Measurements from ENCODE around the gene STT3B. TPM values are rescaled to one million over a fixed set of nuclear protein-coding genes. Genes with fewer than 3 reads are reported as not detected.
A peak's percentile ranks its signal among the peaks of the same experiment; 100 is the strongest.
"Not testable (repeated sequence)": the region's sequence is repeated elsewhere in the genome, so short reads cannot be mapped to it uniquely, and the experiment has no call there.

The STT3B gene
- 190 TPM for total RNA-seq

GRCh38 chr3:31532587-31533168 is at the start of gene STT3B:
STT3B (plus strand) TSS chr3:31532925; CDS start chr3:31532999, 74 bp downstream.
- DNase-seq (ENCODE audit: low spot score in 2 of 2) (peak in 1 of 2 donors; percentile 78), FAIRE-seq (no peak)

DNA sequence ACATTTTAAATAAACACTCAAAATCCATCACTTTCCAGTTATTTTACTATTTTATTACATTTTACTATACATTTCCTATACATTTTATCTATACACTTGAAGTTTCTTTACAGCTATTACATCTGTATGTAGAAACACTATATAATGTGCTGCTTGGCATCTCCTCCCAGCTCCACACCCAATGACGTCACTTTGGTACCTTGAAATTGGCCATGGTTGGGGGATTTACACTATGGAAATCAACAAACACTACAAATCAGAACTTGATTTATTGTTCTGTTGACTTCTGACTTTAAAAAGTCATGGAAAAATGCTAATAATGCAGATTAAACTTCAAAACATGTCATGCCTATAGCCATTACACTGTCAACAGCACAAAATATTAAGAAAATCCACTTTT is 48.9 kb upstream of the STT3B start:
- no peak for FAIRE-seq
- DNase-seq (ENCODE audit: low spot score in 2 of 2): no peak

DNA sequence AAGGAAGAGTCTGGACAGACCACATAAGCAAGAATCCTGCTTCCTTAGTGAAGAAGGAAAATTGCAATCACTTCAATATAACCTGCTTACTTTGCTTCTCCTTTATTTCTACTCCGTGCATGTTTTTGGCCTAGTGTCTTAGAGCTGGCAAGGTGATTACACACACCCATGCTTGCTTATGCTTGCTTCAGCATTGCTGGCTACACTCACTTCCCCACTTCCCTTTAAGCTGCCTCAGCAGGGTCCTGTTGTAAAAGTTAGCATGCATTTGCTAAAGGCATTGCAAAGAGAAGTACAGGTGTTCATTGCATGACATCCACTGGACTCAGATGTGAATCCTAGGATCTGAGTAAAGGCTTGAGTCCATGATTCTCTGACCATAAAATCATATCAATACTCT is 47.5 kb upstream of the STT3B start:
- DNase-seq (ENCODE audit: low spot score in 2 of 2): no peak
- FAIRE-seq: no peak

DNA sequence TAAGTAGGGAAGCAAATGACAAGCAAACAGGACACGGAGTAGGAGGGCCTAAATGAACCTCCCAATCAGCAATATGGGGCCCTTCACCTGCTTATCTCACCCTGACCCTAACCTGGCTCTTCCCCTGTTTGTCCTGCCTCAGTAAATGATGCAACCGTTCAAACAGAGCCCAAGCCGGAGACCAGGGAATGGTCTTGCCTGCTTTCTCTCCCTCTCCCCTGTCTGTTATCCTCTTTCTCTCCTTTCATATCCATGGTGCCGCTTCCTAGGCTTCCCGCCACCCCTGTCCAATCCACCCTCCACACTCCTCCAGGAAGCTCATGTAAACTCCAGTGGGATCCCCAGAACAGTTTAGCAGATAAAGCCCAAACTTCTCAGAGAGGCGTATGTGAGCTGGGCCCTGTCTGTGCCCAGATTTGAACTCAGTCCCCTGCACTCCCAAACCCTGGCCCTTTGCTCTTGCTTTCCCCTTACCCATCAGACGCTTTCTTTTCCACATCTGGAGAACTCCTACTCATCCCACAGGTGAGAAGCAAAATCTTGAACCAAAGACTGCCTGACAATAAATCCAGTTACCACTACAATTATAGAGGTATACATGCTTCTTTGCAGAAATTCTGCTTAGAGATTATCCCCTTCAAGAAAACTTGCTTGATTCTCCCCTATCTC is 45.7 kb upstream of the STT3B start:
- FAIRE-seq: no peak
- no peak for DNase-seq (ENCODE audit: low spot score in 2 of 2)

GRCh38 chr3:31488475-31489017 is 44.2 kb upstream of the STT3B start:
- FAIRE-seq: no peak
- no peak for DNase-seq (ENCODE audit: low spot score in 2 of 2)

GRCh38 chr3:31490502-31490901 is 42.2 kb upstream of the STT3B start:
- DNase-seq (ENCODE audit: low spot score in 2 of 2) (no peak), FAIRE-seq (no peak)

DNA sequence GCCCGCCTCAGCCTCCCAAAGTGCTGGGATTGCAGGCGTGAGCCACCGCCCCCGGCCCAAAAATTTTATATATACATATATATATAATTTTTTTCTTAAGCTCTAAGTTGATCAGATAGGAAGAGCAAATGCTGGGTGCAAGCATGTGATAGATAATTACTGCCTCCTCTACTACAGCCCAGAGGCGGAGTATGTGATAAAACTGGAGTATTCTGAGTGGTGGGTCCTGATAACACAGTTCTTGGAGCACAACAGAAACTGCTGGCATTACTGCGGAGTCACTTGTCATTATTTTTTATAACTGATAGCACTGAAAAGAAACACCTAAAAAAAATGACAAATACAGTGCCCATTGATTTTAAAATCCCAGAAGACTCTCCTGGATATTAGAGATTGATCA is 41.1 kb upstream of the STT3B start:
- no peak for DNase-seq (ENCODE audit: low spot score in 2 of 2)
- FAIRE-seq: no peak

DNA sequence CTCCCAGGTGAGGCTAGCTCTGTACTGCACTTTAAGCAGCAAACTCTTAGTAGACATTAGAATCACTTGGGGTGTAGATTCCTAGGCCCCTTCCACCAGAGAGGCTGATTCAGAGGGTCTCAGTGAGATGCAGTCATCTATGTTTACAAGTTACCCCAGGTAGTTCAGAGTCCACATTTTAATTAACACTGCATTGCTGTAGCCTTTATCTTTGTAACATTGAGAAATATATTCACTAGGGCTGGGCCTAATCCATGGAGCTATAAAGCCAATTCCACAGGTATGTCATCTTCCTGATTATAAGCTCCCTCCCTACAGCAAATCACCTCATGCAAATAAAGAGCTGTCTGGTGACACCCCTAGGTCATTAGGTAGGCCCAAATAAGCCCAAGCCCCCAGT is 39.6 kb upstream of the STT3B start:
- FAIRE-seq (no peak), DNase-seq (ENCODE audit: low spot score in 2 of 2) (no peak)

DNA sequence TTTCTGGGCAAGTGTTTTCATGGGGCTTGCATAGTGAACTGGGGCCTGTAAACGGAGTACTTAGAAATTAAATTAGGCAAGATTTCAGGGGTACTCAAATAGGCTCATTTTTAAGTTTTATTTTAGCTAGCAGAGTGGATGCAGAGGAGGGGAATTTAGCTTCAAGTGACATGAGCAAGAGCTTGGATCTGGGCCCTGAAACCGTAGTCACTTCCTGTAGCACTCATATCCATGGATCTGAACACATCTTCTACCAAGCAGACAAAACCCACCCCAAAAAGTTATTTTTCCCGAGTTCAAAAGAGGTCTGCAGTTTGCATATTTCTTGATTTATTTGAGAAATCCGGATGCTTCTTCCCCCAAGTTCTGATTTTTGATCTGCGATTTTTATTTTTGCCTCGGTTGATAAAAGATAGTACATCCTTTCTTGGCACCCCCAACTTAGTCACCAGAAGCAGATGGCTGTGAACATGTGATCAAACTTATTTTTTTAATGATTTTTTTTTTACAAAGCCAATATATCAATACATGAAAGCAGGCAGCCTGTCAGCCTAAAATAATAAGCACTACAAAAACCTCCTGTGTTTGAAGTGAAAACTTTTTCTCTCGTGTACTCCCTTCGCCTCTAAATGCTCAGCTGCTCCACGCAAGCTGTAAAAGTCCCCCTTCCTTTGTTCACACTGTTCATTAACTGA is 36.6 kb upstream of the STT3B start:
- DNase-seq (ENCODE audit: low spot score in 2 of 2): no peak
- FAIRE-seq: no peak

- DNase-seq (ENCODE audit: low spot score in 2 of 2) (no peak), FAIRE-seq (no peak)
These were observed 33.9 kb upstream of the STT3B start for GRCh38 chr3:31498791-31499190.

DNA sequence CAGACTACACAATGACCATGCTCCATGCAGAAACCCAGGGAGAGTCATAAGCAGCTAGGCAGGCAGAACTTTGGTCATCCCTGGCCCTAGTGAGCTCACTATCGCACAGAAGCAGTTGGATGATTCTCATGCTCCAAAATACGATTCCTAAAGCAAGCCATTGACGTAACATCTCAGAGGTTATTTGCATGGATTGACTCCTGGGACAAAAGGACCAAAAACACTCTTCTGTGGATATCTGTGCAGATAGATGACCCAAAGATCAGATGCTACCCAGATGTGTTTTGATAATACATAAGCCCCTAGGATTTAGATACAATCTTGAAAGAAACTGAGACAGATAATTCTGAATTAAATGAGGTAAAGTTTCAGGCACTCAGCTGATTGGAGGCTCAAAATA is 33.4 kb upstream of the STT3B start:
- DNase-seq (ENCODE audit: low spot score in 2 of 2) (no peak), FAIRE-seq (no peak)

DNA sequence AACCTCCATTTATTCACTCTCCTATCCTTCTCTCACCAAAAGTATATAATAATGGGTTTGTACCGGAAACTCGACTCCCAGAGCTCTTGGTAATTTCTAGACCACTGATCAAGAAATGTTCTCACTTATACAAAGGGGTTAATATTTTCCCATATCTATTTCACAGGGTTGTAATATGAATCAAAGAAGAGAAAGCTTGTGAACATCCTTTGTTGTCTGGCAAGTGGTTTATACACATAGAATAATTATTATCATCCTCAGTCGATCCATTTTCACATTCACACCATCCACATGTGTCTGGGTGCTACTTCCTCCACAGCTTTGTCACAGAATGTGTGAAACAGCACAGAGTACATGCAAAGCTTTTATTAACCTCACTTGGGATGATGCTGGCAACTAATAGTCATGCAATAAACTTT is 29.9 kb upstream of the STT3B start:
- DNase-seq (ENCODE audit: low spot score in 2 of 2) (no peak), FAIRE-seq (no peak)

- DNase-seq (ENCODE audit: low spot score in 2 of 2) (no peak), FAIRE-seq (no peak)
These were observed 29.3 kb upstream of the STT3B start for GRCh38 chr3:31503456-31503855.

DNA sequence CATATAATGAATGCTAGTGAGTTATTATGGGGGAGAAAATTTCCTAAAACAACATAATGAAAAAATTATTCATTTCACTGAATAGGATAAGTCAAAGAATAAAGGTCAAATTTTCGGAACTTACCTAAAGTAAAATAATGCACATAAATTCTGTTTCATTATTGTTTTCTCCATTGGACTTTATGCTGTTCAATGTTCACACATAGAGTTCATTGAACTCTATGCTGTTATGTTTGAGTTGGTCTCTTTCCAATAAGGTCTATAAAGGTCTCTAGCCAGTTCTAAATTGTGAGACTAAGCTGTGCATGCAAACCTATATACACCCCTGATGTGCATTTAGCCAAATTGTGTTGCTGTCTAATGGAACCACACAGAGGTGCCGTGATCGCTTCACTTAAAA is 28.5 kb upstream of the STT3B start:
- no peak for DNase-seq (ENCODE audit: low spot score in 2 of 2)
- no peak for FAIRE-seq

- DNase-seq (ENCODE audit: low spot score in 2 of 2): no peak
- FAIRE-seq: no peak
These were observed 27.2 kb upstream of the STT3B start for GRCh38 chr3:31505371-31506048.

- not testable (repeated sequence) for FAIRE-seq; DNase-seq (ENCODE audit: low spot score in 2 of 2)
These were observed 26.2 kb upstream of the STT3B start for GRCh38 chr3:31506515-31506914.

GRCh38 chr3:31508452-31509146 is 24.1 kb upstream of the STT3B start:
- DNase-seq (ENCODE audit: low spot score in 2 of 2) (no peak), FAIRE-seq (no peak)

DNA sequence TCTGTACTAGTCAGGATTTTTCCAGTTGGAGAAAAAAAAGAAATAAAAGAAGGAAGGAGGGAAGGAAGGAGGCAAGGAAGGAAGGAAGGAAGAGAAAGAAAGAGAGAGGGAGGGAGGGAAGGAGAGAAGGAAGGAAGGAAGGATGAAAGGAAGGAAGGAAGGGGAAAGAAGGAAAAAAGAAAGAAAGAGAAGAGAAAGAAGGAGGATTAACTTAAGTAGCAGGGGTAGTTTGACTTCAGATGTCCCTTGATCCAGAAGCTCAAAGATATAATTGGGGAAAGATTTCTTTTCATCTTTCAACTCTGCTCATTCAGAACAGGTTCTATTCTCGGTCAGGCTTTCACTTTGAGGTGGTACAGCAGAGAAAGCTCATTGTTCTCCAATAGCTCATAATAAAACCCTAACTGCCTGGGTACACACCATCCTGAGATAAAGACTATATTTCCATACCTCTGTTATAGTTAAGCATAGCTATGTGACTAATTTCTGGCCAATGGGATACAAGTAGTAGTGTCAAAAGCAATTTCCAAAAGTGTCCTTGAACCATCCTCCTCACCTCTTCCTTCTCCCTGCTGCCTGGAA is 23.5 kb upstream of the STT3B start:
- no peak for FAIRE-seq
- DNase-seq (ENCODE audit: low spot score in 2 of 2): no peak

DNA sequence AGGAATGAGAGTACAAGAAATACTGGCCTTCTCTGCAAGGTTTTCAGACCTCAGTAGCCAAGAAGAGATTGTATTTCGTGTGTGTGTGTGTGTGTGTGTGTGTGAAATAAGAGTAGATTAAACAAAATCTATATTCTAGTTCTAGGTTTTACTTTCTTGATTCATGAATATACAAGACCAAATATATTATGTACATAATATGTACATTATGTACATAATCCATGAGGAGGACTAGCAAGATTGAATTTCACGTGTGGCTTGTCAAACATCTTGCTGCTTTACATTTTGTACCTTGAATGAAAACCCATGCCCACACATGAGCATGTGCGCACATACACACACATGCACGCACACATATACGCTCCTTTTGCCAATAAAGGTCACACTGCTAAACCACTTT is 18.2 kb upstream of the STT3B start:
- DNase-seq (ENCODE audit: low spot score in 2 of 2): no peak
- FAIRE-seq: no peak
